Testis (tissue), 2 donors: ENCODE results near the gene B4GALNT4.

Experiments
- CTCF ChIP-seq, 3 experiments: fragments of 450-650 bp in 2 of 3; fragments of 200-600 bp in 1 of 3; sonication (generic) in 1 of 3; IDR thresholded peaks; one replicate each; pipeline ENCODE4 v1.5.1; 2016 to 2019; ENCODE audit warnings: antibody characterized with exemption in 3 of 3, mild to moderate bottlenecking in 2 of 3, moderate library complexity in 1 of 3
- POLR2A ChIP-seq: fragments of 450-650 bp; IDR thresholded peaks from one replicate; pipeline ENCODE4 v1.6.1; 2017; ENCODE audit warnings: antibody characterized with exemption, mild to moderate bottlenecking, moderate library complexity

GRCh38 chr11:399731-400211, 30.5 kb downstream of the B4GALNT4 start:
- TF ChIP-seq CTCF (IDR thresholded peaks at IDR 0.05), result no peak
- no peak for TF ChIP-seq POLR2A
